SW480 (cell line): ENCODE results near the gene AGBL4.

ENCODE experiments used
- DNase-seq: peaks from one replicate; pipeline ENCODE4 v3.0.0-alpha.2; 2016; ENCODE audit warnings: low spot score

AGBL4 gene

GRCh38 chr1:48718705-48719104, 1305.0 kb downstream of the AGBL4 start:
- no peak for DNase-seq

GRCh38 chr1:48718116-48718630, 1305.6 kb downstream of the AGBL4 start:
- no peak for DNase-seq

DNA sequence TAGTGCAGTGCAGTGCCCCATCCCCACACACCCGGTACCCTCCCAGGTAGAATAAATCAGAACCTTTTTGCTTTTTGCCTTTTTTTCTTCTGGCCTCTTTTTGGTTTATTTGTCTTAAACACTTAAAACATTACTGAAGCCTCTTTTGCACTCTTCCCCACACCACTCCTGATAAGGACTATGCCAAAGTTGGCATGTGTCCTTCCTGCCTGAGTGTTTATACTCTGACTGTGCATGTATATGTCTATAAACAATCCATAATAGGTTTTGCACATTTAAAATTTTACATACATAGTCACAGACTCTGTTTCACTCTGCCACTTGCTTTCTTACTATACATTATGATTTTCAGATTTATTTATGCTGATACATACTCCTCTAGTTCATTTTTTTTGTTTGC, 1306.7 kb downstream of the AGBL4 start:
- no peak for DNase-seq

DNA sequence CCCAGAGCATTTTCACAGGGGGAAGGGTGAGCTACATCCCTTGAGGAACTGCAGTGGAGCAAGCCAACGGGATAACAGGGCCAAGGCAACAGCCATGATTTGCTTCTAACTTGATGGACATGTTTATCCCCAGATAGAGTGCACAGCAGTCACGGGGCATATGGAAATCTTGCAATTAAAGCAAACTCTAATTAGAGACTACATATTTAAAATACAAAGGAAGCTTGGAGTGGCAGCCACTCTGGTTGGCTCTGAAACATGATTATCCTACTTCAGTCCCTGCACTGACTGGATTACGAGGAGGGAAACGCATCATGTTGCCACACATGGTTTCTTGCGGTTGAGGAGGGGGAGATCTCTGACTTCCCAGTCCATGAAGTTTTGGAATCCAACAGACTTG, 1307.8 kb downstream of the AGBL4 start:
- no peak for DNase-seq

GRCh38 chr1:48710915-48711314, 1312.8 kb downstream of the AGBL4 start:
- no peak for DNase-seq

DNA sequence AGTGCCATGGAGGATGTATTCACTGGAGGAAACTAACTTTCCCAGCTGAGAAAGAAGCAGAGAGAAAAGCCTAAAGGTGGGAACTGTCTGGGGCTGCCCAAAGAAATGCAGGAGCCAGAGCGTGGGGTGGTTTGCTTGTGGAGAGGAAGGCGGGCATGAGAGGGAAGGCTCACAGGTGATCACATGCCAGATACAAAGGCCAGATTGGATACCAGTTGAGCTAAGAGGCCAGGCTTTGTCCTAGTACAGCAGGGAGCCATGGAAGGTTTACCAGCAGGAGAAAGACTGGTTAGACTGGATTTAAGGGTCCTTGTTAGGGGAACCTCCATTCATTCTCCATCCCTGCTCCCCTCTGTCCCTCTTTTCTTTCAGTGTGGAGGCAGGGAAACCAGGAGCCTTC, 1313.4 kb downstream of the AGBL4 start:
- DNase-seq = no peak

GRCh38 chr1:48704736-48705135, 1319.0 kb downstream of the AGBL4 start:
- no peak for DNase-seq

DNA sequence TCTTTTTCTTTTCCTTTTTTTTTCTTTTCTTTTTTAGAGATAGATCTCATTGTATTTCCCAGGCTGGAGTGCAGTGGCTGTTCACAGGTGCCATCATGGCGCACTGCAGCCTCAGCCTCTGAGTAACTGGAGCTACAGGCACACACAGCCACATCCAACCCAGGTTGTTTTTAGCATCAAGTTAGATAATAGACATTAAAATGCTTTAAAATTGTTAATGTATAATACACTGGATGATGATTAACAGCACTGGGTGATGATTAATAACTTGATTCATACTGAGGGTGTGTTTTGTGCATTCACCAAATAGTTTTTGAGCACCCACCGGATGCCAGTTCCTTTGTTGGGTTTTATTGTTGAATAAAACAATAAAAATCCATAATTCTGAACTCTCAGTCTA, 1322.3 kb downstream of the AGBL4 start:
- DNase-seq = no peak

GRCh38 chr1:48697066-48697707, 1326.6 kb downstream of the AGBL4 start:
- peak; percentile 33 for DNase-seq

GRCh38 chr1:48695161-48695560, 1328.6 kb downstream of the AGBL4 start:
- DNase-seq = no peak

- DNase-seq = peak; percentile 79
These were observed 1330.0 kb downstream of the AGBL4 start for GRCh38 chr1:48693674-48694320.

DNA sequence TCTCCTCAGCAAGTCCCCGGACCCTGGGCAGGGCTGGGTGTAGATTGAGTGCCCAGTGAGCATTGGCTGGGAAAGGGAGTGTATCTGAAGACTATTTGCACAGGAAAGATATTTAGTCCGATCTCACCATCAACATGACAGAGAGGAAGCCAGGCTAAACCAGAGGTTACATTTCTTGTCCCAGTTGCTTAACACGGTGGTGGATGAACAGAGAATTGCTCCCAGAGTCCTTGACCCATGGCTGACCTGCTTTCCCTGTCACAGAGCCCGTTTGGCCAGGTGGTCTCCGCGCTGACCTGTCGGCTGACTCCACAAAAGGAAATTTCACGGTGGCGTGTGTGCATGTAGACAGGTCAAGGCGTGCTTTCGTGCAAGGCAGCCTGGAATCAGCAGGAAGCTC, 1330.6 kb downstream of the AGBL4 start:
- DNase-seq = no peak

DNA sequence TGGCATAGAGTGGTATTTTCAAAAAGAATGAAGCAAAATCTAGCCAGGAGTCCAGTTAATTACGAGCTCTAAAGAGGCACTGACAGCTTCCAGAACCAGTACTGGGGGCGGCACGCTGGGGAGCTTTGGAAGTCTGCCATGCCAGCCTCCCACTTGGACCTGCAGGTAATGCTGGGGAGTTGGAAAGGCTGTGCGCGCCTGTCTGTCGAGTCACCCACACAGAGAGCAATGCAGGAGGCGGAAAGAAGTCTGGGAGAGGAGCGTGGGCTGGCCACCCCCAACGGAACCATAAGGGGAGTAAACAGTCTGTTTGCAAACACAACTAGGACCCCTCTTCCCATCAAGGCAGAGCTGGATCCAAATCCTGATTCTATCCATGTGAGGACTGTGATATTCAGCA, 1331.5 kb downstream of the AGBL4 start:
- DNase-seq = no peak

DNA sequence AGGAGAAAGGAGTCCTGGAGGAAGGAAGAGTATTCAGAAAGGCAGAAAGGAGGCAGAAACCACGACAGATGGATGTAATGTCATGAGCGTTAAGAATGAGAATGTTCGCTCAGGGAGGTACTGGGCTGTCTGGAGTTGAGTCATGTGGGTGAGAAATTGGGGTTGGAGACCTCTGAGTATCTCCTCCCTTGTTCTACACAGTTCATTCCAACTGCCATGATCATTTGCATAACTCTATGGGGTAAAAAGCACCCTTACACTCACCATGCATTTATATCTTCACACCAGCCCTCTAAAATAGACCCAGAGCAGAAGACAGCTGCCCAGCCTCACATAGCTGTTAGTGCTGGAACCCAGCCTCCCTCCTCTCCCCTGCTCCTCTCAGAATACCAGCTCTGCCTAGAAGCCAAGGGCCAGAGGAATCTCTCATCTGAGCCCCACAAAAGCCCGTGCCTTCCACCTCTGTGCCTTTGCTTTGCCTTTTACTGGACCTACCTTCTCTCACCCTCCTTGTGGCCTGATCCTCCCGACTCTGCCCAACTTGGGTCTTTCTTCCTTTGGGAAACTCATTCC, 1332.2 kb downstream of the AGBL4 start:
- no peak for DNase-seq

- peak; percentile 8 for DNase-seq
These were observed 1335.5 kb downstream of the AGBL4 start for GRCh38 chr1:48688102-48688760.

GRCh38 chr1:48687282-48688045, 1336.3 kb downstream of the AGBL4 start:
- DNase-seq = no peak

- no peak for DNase-seq
These were observed 1337.6 kb downstream of the AGBL4 start for GRCh38 chr1:48686159-48686558.

DNA sequence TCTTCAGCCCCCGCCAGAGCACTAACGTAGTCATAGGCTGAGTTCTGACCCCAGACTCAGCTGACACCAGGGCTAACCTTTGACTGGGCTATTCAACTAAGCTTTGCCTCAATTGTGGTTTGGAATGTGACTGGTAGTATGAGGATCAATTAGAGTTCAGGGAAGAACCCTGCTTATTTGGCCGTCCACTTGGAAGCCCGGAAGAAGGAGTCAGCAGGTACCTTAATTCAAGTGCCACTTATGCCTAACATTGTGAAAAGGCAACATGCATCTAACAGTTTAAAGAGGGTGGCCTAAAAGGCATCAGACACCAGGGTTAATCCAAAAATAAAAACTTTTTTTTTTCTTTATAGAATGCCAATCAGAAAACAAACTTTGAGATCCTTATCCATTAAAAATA, 1339.4 kb downstream of the AGBL4 start:
- no peak for DNase-seq

- no peak for DNase-seq
These were observed 1339.9 kb downstream of the AGBL4 start for GRCh38 chr1:48683839-48684238.

- DNase-seq = no peak
These were observed 1342.1 kb downstream of the AGBL4 start for GRCh38 chr1:48681476-48682305.

DNA sequence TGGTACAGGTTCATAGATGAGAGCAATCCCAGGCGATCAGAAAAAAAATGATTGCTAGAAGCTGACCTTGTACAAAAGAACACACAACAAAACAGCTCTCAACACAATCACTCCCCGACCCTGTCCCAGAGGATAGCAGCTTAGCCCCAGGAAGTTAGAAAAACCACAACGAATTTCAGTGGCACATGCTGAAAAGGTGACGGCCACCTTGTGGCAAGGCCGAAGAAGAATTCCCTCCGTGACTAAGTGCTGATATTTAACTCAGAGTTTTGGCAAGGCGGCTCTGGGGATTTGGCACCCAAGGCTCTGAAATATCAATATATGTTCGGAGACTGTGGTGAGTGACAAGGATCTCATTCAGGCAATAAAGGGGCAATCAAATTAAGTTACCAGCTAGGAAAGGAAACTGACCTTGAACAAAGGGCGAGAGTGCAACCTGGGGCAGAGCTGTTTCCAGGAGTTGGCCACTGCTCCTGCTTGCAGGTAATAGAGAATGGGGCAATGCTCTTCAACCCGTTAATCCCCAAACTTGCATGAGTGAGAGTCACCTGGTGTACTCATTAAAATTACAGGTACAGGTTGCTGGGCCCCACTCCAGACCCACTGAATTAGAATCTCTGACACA, 1343.2 kb downstream of the AGBL4 start:
- peak; percentile 6 for DNase-seq
